Mesenchymal stem cell (in vitro differentiated cells and primary cell): ENCODE results near the gene ARHGAP5.
A peak's percentile ranks its signal among the peaks of the same experiment; 100 is the strongest.

ENCODE experiments used
- DNase-seq: peaks from one replicate; pipeline ENCODE4 v3.0.0-alpha.2; 2013
- H2AFZ ChIP-seq: one replicate; pipeline ENCODE4 v1.6.1; 2013; ENCODE audit warnings: low read depth, mild to moderate bottlenecking, control low read depth, inconsistent platforms, low read length, moderate library complexity
- H2AK5ac ChIP-seq: 2 replicates; pipeline ENCODE4 v1.6.1; 2013; ENCODE audit warnings: low read length, moderate library complexity, mild to moderate bottlenecking, inconsistent platforms; ENCODE audit not compliant: severe bottlenecking
- H2BK120ac ChIP-seq: one replicate; pipeline ENCODE4 v1.6.1; 2013; ENCODE audit warnings: low read depth, mild to moderate bottlenecking, inconsistent platforms, low read length, moderate library complexity
- H2BK12ac ChIP-seq, 2 experiments: one replicate each; pipeline ENCODE4 v1.6.1; 2013; ENCODE audit warnings: inconsistent platforms in 2 of 2, low read length in 2 of 2, mild to moderate bottlenecking in 2 of 2, moderate library complexity in 2 of 2, control low read depth in 1 of 2
- H2BK15ac ChIP-seq: one replicate; pipeline ENCODE4 v1.6.1; 2013; ENCODE audit warnings: mild to moderate bottlenecking, low read depth, inconsistent platforms; ENCODE audit not compliant: poor library complexity, severe bottlenecking
- H2BK5ac ChIP-seq: 2 replicates; pipeline ENCODE4 v1.6.1; 2013; ENCODE audit warnings: low read depth, mild to moderate bottlenecking, low read length, control low read depth, inconsistent platforms; ENCODE audit not compliant: poor library complexity, severe bottlenecking
- H3K14ac ChIP-seq, 2 experiments: one replicate each; pipeline ENCODE4 v1.6.1; 2013; ENCODE audit warnings: inconsistent platforms in 2 of 2, low read length in 2 of 2, control low read depth in 1 of 2, mild to moderate bottlenecking in 1 of 2, moderate library complexity in 1 of 2
- H3K18ac ChIP-seq, 2 experiments: one replicate each; pipeline ENCODE4 v1.6.1; 2013; ENCODE audit warnings: inconsistent platforms in 2 of 2, low read length in 2 of 2, control low read depth in 1 of 2, low read depth in 1 of 2, mild to moderate bottlenecking in 1 of 2
- H3K23ac ChIP-seq, 2 experiments: one replicate each; pipeline ENCODE4 v1.6.1; 2013; ENCODE audit warnings: inconsistent platforms in 2 of 2, low read length in 2 of 2, mild to moderate bottlenecking in 2 of 2, moderate library complexity in 2 of 2, control low read depth in 1 of 2
- H3K27ac ChIP-seq: 2 replicates; pipeline ENCODE4 v1.5.1; 2013; ENCODE audit warnings: mild to moderate bottlenecking, moderate library complexity, low read length, control low read depth, inconsistent platforms; ENCODE audit not compliant: poor library complexity, severe bottlenecking
- H3K27me3 ChIP-seq, 2 experiments: 2 replicates each; pipeline versions ENCODE4 v1.6.1 to v1.7.0; 2013; ENCODE audit warnings: low read length in 2 of 2, mild to moderate bottlenecking in 2 of 2, moderate library complexity in 2 of 2, control low read depth in 1 of 2, inconsistent platforms in 1 of 2; ENCODE audit not compliant: control insufficient read depth in 1 of 2, insufficient read depth in 1 of 2
- H3K36me3 ChIP-seq, 2 experiments: 2 replicates each; pipeline versions ENCODE4 v1.6.1 to v1.7.0; 2013; ENCODE audit warnings: low read length in 2 of 2, control low read depth in 1 of 2, inconsistent platforms in 1 of 2, low read depth in 1 of 2, mild to moderate bottlenecking in 1 of 2; ENCODE audit not compliant: insufficient read depth in 2 of 2, control insufficient read depth in 1 of 2
- H3K4ac ChIP-seq, 2 experiments: one replicate each; pipeline ENCODE4 v1.6.1; 2013; ENCODE audit warnings: inconsistent platforms in 2 of 2, low read length in 2 of 2, mild to moderate bottlenecking in 2 of 2, moderate library complexity in 2 of 2, control low read depth in 1 of 2, low read depth in 1 of 2
- H3K4me1 ChIP-seq: 2 replicates; pipeline ENCODE4 v1.6.1; 2013; ENCODE audit warnings: low read depth, low read length, control low read depth; ENCODE audit not compliant: control insufficient read depth, insufficient read depth
- H3K4me2 ChIP-seq: 2 replicates; pipeline ENCODE4 v1.6.1; 2013; ENCODE audit warnings: low read length, mild to moderate bottlenecking, inconsistent platforms; ENCODE audit not compliant: poor library complexity, severe bottlenecking
- H3K4me3 ChIP-seq, 2 experiments: 2 replicates each; pipeline versions ENCODE4 v1.5.1 to v1.7.0; 2013; ENCODE audit warnings: low read length in 2 of 2, mild to moderate bottlenecking in 2 of 2, control low read depth in 1 of 2, low read depth in 1 of 2; ENCODE audit not compliant: insufficient read depth in 1 of 2
- H3K79me1 ChIP-seq: replicated peaks from 2 replicates; pipeline ENCODE4 v1.6.1; 2013; ENCODE audit warnings: mild to moderate bottlenecking, control low read depth, low read length, inconsistent platforms; ENCODE audit not compliant: poor library complexity, severe bottlenecking
- H3K9ac ChIP-seq: 2 replicates; pipeline ENCODE4 v1.7.0; 2013; ENCODE audit warnings: mild to moderate bottlenecking, low read length, moderate library complexity
- H3K9me3 ChIP-seq: 2 replicates; pipeline ENCODE4 v1.7.0; 2013; ENCODE audit warnings: mild to moderate bottlenecking, low read length; ENCODE audit not compliant: control insufficient read depth
- H4K8ac ChIP-seq: one replicate; pipeline ENCODE4 v1.6.1; 2013; ENCODE audit warnings: inconsistent platforms, mild to moderate bottlenecking, low read length, moderate library complexity
- H4K91ac ChIP-seq: one replicate; pipeline ENCODE4 v1.6.1; 2013; ENCODE audit warnings: mild to moderate bottlenecking, low read length, inconsistent platforms
- WGBS: methylation state at CpG from one replicate; pipeline ENCODE4 v1.1.7; 2013; ENCODE audit warnings: mixed read lengths; 5-methylcytosine and 5-hydroxymethylcytosine counted together

The ARHGAP5 gene

GRCh38 chr14:32169191-32169590 lies 92.1 kb downstream of the ARHGAP5 start:
- no peak overlapping the region for H2BK5ac ChIP-seq
- H3K4me1 ChIP-seq = no peaks in the 10 kb centered on the region
- no peak overlapping the region for H4K8ac ChIP-seq
- H4K91ac ChIP-seq = no peak overlapping the region
- 62% methylated on average over 2 of the region's 3 CpGs for WGBS
- no peak overlapping the region for H2BK15ac ChIP-seq
- no peak overlapping the region for H2BK12ac ChIP-seq
- DNase-seq = no peak
- no peak overlapping the region for H3K4me2 ChIP-seq
- H3K27me3 ChIP-seq = no peaks in the 10 kb centered on the region
- H2BK120ac ChIP-seq = no peak overlapping the region
- H3K14ac ChIP-seq = no peak overlapping the region
- H3K4me3 ChIP-seq = no peak overlapping the region
- H3K9ac ChIP-seq = no peak overlapping the region
- no peaks in the 10 kb centered on the region for H3K9me3 ChIP-seq
- H2AFZ ChIP-seq = no peak overlapping the region
- no peaks in the 10 kb centered on the region for H3K36me3 ChIP-seq
- no peak overlapping the region for H3K4ac ChIP-seq
- H2AK5ac ChIP-seq = no peak overlapping the region
- H3K79me1 ChIP-seq = no peaks in the 10 kb centered on the region
- no peak overlapping the region for H3K18ac ChIP-seq
- H3K23ac ChIP-seq = no peak overlapping the region
- no peak overlapping the region for H3K27ac ChIP-seq

GRCh38 chr14:32171469-32171868 lies 94.4 kb downstream of the ARHGAP5 start:
- no peak overlapping the region for H3K27ac ChIP-seq
- no peak overlapping the region for H3K14ac ChIP-seq
- no peaks in the 10 kb centered on the region for H3K9me3 ChIP-seq
- no peak overlapping the region for H3K4me2 ChIP-seq
- no peaks in the 10 kb centered on the region for H3K79me1 ChIP-seq
- no peaks in the 10 kb centered on the region for H3K27me3 ChIP-seq
- H2BK5ac ChIP-seq = no peak overlapping the region
- no peak for DNase-seq
- H4K8ac ChIP-seq = no peak overlapping the region
- no peak overlapping the region for H2BK12ac ChIP-seq
- no peak overlapping the region for H3K23ac ChIP-seq
- H3K36me3 ChIP-seq = no peaks in the 10 kb centered on the region
- H3K9ac ChIP-seq = no peak overlapping the region
- 95% methylated on average over 5 of the region's 5 CpGs for WGBS
- no peak overlapping the region for H2AFZ ChIP-seq
- no peak overlapping the region for H3K18ac ChIP-seq
- H3K4me3 ChIP-seq = no peak overlapping the region
- H2BK15ac ChIP-seq = no peak overlapping the region
- H3K4me1 ChIP-seq = no peaks in the 10 kb centered on the region
- H2AK5ac ChIP-seq = no peak overlapping the region
- H2BK120ac ChIP-seq = no peak overlapping the region
- H3K4ac ChIP-seq = no peak overlapping the region
- H4K91ac ChIP-seq = no peak overlapping the region

GRCh38 chr14:32183151-32184058 lies 106.3 kb downstream of the ARHGAP5 start:
- H3K9me3 ChIP-seq = peaks cover 36% of the 10 kb centered on the region
- no peak overlapping the region for H2AK5ac ChIP-seq
- peak; percentile 42 for DNase-seq
- 94% methylated on average over 2 of the region's 2 CpGs for WGBS
- H3K27ac ChIP-seq = no peak overlapping the region
- no peak overlapping the region for H3K23ac ChIP-seq
- H3K4me1 ChIP-seq = no peaks in the 10 kb centered on the region
- no peak overlapping the region for H2AFZ ChIP-seq
- no peak overlapping the region for H2BK120ac ChIP-seq
- H3K79me1 ChIP-seq = no peaks in the 10 kb centered on the region
- H3K4ac ChIP-seq = no peak overlapping the region
- H3K18ac ChIP-seq = no peak overlapping the region
- no peaks in the 10 kb centered on the region for H3K36me3 ChIP-seq
- no peak overlapping the region for H3K4me2 ChIP-seq
- no peak overlapping the region for H2BK5ac ChIP-seq
- H3K14ac ChIP-seq = no peak overlapping the region
- no peak overlapping the region for H3K9ac ChIP-seq
- no peak overlapping the region for H4K8ac ChIP-seq
- H2BK15ac ChIP-seq = no peak overlapping the region
- H4K91ac ChIP-seq = no peak overlapping the region
- H2BK12ac ChIP-seq = no peak overlapping the region
- H3K27me3 ChIP-seq = no peaks in the 10 kb centered on the region
- H3K4me3 ChIP-seq = no peak overlapping the region

- Histone ChIP-seq H4K91ac (no peak overlapping the region), H3K14ac (no peak overlapping the region), H2AK5ac (no peak overlapping the region), H2BK12ac (no peak overlapping the region), H2BK15ac (no peak overlapping the region), H3K23ac (no peak overlapping the region), H2BK120ac (no peak overlapping the region), H3K18ac (no peak overlapping the region), H3K4me3 (no peak overlapping the region), H3K9ac (no peak overlapping the region), H3K4ac (no peak overlapping the region), H3K9me3 (peaks cover 24% of the 10 kb centered on the region), H2BK5ac (no peak overlapping the region), H3K79me1 (no peaks in the 10 kb centered on the region), H3K27me3 (no peaks in the 10 kb centered on the region), H4K8ac (no peak overlapping the region), H2AFZ (no peak overlapping the region), H3K27ac (no peak overlapping the region), H3K36me3 (no peaks in the 10 kb centered on the region), H3K4me2 (no peak overlapping the region), H3K4me1 (no peaks in the 10 kb centered on the region)
- no peak for DNase-seq
- no CpG with 5 or more reads among the region's 1 CpG for WGBS
These were observed 108.0 kb downstream of the ARHGAP5 start for GRCh38 chr14:32185097-32185496.
